G401.6 (cell line): Measurements from ENCODE around the gene UNKL.
A peak's percentile ranks its signal among the peaks of the same experiment; 100 is the strongest.

Source experiments
- FAIRE-seq: peaks from 2 replicates; lab custom pipeline; 2012; peaks lifted over from hg19 to GRCh38; lab: Jason Lieb, UNC

Gene UNKL

DNA sequence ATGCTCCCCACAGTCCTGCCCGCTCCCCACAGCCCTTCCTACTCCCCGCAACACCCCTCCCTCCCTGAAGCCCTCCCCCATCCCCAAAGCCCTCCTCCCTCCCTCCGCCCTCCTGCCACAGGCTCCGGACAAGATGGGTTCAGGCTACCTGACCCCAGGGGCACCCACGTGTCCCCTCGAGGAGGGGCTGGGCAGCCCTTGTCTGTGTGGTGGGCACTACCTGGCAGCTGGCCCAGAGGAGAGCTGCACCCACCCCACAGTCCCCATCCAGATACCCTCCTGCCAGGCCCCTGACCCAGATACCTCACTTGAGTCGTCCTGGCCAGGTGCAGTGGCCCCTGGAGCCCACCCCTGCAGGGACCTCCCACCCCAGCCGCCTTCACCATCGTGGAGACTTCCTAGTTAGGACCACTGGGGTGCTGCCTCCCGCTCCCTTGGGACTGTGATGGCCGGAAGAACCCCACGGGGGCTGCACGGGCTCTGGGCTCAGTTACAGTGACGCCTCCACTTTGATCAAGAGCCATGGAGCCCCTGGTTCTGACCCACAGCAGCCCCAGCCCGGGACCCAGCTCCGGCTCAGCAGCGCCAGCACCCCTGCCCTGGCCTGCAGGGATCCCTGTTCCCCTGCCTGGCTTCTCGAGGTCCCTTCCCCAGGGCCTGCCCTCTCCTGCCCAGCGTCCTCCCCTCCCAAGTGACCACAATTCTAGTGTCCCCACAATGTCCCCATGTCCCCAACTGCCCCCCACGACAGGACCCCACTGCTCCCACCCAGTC lies 17.2 kb upstream of the UNKL start:
- no peak for FAIRE-seq

DNA sequence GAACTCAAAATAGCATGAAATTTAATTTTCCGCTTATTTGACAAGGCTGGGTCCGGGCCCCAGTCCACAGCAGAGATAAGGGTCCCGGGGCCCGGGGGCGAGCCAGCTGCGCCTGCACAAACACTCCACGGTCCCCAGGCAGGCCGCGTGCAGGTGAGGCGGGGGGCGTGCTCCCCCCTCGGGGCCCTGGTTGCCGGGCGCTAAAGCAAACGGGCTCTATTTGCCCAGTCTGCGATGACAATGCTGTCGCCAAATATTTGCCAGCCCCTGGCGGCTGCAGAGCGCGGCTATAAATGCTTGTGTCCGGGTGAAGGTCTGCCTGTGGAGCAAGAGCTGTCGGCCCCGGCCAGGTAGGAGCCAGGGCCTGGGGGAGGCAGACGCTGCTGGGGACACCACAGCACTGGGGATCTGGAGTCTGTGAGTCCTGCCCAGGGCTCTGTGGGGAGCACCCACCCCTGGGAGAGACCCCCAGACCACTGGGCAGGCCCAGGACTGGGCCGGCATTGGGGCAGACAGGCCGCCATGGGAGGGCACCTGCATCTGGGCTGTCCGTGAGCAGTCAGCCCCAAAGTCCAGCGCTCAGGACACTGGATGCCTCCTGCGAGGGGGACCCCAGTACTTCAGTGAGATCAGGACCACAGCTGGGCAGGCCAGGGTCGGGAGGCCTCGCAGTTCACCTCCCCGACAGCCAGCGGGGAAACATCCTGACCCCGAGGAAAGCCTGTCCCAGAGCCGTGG lies 16.4 kb upstream of the UNKL start, which contains the start of gene PERCC1:
TSS of gene PERCC1 (plus strand) at position 320 of the 738 bp plus-strand sequence. CDS start 1,516 bp downstream, outside the sequence.
- no peak for FAIRE-seq

DNA sequence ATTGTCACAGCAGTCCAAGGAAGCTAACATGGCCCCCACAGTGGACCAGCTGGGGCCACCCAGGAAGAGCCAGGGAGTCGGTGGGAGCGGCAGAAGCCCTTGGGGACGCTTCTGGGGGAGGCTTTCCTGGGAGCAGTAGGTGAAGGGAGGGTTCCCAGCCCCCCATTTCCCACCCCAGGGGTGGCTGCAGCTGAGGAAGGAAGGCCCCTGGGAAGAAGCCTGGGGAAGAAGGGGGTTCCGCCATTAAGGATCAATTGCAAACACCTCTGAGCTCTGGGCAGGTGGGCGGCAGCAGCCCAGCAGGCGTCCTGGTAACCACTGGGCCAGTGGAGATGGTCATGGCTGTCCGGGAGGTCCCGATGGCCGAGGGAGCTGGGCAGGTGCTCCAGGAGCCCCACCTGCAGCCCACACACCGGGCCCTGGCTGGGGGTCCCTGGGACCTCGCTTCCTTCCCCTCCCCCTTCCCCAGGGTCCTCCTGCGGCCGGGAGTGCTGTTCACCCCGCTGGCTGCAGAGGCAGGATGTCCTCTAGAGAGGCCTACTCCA lies 15.8 kb upstream of the UNKL start:
- FAIRE-seq, result no peak

DNA sequence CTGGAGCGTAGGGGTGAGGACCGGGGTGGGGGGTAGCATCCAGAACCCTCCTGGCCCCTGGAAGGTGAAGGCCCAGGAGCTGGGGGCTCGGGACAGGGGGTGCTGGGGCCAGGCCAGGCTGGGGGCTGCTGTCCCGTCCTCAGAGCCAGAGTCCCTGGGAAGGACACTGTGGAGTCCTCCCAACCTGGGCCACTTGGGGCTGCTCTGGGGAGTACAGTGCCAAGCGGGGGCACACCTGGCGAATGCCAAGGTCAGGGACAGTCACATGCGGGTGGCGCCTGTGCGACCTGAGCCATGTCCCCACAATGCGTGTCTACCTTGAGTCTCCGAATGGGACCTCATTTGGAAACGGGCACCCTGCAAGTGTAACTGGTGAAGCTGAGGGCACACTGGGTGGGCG lies 15.1 kb upstream of the UNKL start:
- FAIRE-seq, result no peak

DNA sequence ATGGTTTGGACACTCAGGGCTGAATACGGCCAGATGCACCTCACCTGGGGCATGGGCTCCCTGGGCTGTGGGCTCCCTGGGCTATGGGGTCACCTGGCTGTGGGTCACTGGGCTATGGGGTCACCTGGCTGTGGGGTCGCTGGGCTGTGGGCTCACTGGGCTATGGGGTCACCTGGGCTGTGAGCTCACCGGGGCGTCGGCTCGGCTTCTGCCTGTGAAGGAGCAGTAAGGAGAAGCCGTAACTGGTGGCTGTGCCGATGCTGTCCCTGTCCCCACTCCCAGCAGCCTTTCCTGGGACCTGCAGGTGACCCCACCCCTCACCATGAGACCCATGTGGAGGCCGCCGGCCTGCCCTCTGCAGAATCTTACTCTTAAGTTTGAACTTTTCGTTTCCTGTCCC lies 14.5 kb upstream of the UNKL start:
- no peak for FAIRE-seq

DNA sequence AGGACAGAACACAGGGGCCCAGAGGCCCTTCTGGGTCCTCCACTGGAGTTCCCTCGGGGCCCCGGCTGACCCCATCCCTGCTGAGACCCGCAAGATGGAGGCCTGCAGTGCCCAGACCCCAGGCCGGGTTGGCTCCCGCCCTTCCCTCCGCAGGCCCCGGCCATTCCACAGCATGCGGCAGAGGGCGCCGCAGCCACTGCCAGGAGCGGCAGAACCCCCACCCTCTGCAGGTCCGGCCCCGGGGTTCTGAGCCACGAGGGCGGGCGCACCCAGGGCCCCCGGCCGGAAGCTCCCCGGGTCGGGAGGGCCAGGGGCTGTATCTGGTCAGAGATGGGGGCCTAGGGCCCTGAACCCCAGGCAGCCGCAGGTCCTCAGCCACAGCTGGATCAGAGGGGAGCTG lies 14.0 kb upstream of the UNKL start:
- FAIRE-seq, result no peak

DNA sequence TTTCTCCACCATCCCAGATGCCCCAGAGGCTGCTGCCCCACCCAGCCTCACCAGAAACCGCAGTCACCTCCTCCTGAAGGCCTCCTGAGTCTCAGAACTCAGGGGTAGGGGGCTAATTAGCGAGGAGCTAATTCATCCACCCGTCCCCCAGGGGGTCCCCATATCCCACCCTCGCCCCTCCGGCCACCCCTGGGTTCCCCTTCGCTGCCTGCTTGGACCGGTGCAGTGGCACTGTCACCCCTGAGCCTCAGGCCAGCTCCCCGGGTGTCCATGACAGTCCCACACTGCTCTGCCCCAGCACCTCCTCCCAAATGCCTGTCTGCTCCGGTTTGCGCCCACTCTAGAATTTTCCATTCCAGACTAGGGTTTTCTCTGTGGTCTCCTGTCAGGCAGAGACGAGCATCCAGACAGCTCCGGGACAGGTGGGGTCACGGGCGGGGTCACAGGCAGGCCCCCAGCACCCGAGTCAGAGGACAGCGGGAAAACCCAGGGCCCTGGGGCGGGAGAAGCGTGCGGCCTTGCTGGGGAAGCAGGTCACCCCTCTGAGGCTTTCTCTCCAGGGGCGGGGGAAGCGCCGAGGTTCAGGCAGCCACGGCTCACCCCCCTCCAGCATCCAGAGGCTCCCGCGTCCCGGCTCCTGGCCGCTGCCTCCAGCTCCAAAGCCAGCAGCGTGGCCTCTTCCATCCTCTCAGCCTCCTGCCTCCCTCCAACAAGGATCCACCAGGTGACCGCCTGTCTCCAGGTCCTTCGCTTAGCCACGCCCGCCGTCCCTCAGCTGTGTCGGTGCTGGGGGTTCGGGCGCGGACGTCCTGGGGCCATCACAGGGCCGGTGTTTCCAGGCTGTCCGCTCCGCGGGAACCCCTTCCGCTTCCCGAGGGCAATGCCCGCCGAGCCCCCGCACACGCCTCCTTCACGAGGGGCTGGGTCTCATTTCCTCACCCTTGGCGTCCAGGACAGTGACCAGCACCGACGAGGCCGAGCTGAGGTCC lies 13.3 kb upstream of the UNKL start:
- no peak for FAIRE-seq

DNA sequence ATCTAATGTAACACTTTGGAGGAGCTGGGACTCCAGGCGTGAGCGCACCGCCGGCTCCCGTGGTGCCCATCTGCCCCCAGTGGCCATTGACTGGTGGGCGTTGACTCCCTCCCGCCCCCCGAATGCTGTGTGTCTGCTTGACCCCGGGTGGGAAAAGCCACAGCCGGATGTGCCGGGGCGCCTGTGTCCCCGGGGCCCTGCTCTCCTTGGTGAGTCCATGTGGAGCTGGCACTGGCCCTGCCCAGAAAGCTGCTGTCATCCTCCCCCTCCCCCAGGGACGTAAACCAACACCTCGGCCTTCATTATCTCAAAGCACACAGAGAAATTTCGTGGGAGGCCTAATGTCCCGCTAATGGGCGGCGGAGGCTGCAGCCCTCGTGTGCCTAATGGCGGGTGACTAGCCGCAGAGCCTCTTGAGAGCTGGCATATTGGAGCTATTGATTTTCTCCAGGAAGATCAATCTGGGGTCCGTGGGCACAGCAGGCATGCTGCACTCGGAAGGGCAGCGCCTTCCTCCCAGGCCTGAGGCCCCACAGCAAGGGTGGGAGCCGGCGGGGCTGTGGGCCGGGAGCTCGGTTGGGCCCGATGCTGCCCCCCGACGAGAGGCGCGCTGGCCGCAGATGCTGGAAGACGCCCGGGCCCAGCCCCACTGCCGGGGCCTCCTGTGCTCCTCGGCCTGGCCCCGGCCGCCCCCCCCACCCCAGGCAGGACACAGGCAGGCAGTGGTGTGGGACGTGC lies 12.4 kb upstream of the UNKL start:
- FAIRE-seq, result no peak

DNA sequence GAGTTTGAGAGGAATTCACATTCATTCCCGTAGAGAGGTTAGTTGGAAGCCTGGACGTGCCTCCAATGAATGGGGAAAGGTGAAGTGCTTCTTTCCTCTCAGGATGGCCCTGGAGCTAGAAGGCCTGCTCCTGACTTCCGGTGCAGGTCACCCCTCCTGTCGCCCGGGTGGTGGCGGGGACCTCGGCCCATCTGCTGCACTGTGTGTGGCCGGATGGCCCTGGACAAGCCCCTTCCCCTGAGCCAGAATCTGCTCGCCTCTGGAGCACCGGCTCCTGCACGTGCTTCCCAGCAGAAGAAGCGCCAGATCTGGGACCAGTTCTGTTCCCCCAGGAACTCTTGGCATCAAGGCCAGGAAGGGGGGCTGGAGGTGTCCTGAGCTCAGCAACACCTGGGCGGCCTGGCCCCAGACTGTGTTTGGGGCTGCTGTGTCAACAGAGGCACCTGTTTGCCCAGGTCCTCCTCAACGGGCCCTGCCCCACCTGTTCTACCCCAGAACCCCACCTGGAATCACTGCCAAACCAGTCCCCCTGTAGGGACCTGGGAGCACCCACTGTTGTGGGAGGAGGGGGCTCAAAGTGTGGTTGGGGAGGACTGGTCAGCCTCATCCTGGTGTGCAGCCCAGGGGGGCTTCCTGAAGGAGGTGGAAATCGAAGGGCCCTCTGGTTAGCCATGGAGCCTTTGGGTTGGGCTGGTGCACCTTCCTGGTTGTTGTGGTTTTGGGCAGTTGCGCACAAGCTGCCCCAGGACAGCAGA lies 11.3 kb upstream of the UNKL start:
- FAIRE-seq, result no peak

DNA sequence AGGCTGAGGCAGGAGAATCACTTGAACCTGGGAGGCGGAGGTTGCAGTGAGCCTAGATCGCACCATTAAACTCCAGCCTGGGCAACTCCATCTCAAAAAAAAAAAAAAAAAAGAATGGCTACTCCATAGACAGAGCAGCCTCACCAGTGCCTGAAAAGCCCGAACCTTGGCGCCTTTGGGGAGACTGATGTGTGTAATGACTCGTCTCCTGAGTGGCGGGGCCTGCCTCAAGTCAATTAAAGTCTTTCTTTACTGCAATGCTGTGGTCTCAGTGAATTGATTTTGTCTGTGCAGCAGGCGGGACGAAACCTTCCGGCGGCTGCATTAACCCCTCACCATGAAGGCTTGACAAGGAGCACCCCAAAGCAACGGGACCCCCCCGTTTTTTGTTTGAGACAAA lies 9.5 kb upstream of the UNKL start:
- no peak for FAIRE-seq

DNA sequence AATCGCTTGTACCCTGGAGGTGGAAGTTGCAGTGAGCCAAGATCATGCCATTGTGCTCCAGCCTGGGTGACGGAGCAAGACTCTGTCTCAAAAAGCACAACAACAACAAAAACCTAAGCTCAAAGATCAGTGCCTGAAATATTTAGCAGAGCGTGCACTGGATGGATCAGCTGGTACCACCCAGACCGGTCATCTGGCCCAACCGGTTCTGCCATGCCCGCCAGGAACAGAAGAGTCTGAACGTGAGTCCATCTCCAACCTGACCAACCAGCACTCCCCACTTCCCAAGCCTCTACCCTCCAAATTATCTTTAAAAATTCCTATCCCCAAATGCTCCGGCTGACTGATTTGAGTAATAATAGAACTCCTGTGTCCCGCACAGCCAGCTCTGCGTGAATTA lies 7.6 kb upstream of the UNKL start:
- FAIRE-seq, result no peak

DNA sequence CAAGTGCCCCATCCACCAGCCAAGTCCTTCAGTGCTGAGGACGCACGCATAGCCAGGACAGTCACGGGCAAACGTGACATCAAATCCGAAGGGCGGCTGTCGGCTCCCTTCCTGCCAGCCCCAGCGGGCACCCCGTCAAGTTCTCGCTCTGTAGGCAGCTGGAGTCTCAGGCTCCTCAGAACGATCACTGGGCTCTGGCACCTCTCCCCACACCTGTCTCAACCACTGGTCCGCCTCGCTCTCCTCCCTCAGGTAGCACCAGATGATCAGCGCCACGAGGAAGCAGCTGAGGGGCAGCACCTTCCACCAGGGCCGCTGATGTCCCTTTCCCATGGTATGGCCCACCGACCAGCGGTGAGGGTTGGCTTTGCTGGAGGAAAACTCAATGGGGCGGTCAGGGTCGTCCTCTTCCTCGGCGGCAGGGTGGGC lies 5.6 kb upstream of the UNKL start:
- no peak for FAIRE-seq

DNA sequence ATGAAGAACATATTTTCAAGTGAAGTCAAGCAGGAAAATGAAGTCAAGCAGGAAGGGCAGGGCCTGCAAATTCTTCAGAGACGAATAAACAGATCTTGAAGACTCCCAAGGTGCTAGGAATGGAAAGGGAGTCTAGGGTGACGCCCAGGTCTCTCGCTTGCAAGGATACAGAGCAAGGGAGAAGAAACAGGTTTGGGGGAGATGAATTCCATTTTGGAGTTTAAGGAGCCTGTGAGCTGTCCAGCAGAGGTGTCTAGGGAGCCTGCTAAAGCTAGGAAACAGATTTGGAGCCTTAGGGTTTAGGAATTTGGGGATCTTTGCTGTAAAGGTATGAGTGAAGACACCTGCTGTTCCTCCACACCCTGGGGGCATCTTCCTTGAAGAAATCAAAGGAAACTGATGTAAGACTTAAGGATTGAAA lies 2.0 kb upstream of the UNKL start:
- FAIRE-seq, result no peak

DNA sequence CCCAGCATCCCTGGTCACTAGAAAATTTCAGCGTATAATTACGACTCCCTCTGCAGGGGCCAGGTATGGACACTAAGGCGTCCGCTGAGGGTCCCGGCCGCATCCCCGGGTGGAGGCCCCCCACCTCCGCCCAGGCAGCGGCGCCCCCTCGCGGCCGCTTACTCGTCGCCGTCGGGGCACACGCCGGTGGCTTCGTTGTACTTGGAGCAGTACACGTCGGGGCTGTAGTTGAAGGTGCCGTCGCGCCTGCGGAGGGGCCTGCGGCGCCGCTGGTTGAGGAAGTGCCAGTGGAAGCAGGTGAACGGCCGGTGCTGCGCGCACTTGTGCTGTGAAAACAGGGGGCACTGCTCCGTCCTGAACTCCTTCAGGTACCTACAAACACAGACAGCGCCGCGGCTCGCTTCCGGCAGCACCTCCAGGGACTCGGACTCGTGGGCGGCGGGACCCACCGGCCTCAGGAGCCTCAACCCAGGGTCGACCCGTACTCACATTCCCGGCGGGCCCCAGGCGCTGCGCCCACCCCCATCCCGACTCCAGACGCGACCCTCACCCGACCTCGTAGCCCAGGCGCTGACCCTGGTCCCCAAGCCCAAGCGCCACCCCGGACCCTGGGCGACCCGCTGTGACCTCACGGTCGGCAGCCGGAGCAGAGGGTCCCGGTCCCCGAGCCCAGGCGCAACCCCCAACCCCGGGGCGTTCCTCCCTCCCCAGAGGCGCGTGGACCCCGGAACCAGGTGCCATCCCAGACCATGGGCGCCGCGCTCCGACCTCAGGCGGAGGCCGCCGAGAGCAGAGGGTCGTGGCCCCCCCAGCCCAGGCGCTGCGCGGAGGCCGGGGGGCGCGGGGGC lies 596 bp downstream of the UNKL start:
- FAIRE-seq, result no peak

DNA sequence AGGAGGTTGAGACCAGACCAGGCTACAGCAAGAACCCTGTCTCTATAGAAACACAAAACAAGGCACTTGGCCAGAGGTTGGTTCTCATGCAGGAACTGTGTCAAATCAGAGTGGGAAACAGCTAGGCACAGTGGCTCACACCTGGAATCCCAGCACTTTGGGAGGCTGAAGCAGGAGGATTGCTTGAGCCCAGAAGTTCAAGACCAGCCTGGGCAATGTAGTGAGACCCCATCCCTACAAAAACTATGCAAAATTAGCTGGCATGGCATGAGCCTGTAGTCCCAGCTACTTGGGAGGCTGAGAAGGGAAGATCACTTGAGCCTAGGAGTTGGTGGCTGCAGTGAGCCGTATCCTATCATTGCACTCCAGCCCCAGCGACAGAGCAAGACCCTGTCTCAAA lies 1.7 kb downstream of the UNKL start:
- FAIRE-seq, result no peak

DNA sequence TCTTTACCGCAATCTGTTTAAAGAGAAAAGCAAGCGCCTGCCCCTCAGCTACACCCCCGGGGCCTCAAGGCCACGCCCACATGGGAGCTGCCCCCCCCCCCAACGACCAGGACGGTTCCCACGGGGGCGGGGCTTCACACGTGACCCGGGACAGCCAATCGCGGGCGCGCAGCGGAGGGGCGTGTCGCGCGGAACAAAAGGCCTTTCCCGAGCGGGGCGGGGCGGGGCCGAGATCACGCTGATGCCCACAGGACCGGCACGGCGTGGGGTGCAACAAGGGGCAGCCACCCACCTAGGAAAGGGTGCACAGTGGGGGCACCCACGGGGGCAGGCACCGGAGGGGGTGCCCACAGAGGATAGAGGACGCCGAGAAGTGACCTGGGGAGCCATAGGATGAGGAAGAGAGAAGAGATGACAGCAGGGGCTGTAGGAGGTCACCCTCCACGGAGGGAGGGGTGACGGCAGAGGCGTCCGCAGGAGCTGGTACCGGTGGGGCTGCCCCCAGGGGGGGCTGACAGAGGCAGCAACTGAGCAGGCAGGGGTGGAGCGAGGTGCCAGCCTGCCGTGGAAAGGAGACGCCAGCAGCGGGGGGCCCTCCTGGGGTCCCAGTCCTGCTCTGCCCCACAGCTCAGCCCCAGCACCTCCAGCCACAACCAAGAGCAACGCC lies 6.2 kb downstream of the UNKL start:
- FAIRE-seq, result peak; percentile 94

DNA sequence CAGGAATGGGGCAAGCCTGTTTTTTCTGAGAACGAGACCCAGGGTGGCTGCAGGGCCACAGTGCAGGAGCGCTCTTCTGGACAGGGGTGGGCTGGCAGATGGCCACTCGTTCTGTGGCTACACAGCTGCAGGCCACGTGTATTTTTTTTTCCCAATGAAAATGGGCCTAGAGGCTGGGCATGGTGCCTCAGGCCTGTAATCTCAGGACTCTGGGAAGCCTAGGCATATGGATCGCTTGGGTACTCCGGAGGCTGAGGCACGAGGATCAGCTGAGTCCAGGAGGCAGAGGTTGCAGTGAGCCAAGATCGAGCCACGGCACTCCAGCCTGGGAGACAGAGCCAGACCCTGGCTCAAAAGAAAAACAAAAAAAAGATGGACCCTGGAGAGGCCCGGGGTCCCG lies 6.8 kb downstream of the UNKL start:
- no peak for FAIRE-seq

DNA sequence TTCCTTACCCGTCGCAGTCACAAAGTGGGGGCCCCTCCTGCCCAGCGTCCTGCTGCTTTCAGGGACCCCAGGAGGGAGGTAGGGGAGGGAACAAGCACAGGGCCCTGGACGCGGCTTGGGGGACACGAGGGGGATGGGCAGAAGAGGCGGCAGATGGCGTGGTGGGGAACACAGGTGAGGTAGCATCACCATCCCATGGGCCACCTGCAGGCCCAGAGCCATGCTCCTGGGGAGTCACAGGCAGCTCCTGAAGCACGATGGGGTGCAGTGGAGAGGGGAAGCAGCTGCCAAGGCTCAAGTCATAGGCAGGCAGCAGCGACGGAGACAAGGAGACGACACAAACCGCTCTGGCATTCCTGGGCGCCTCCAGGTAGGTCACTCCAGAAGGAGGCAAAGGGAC lies 10.8 kb downstream of the UNKL start:
- FAIRE-seq, result no peak

DNA sequence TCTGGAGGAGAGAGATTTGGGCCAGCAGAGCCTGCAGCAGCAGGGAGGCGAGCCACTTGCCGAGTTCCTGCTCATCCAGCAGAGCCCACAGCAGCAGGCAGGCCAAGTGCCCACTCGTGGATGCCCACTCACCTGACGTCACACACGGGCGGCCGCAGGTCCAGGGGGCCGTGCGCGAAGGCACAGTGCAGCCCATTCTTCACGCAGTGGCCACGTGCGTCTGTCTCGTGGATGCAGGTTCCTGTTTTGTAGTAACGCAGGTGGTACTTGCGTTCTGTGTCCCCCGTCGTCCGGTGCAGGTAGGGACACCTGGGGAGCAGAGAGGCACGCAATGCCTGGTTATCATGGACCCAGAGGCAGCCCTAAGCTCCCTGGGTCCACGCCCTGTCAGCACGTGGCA lies 11.5 kb downstream of the UNKL start:
- no peak for FAIRE-seq
